Raji (cell line): ENCODE measurements around the gene IRF3.

Experiments
- POLR2A ChIP-seq: IDR thresholded peaks from 2 replicates; pipeline ENCODE4 v1.6.1; 2011; ENCODE audit warnings: low read depth, low read length, control low read depth; ENCODE audit not compliant: insufficient read depth

IRF3 gene

DNA sequence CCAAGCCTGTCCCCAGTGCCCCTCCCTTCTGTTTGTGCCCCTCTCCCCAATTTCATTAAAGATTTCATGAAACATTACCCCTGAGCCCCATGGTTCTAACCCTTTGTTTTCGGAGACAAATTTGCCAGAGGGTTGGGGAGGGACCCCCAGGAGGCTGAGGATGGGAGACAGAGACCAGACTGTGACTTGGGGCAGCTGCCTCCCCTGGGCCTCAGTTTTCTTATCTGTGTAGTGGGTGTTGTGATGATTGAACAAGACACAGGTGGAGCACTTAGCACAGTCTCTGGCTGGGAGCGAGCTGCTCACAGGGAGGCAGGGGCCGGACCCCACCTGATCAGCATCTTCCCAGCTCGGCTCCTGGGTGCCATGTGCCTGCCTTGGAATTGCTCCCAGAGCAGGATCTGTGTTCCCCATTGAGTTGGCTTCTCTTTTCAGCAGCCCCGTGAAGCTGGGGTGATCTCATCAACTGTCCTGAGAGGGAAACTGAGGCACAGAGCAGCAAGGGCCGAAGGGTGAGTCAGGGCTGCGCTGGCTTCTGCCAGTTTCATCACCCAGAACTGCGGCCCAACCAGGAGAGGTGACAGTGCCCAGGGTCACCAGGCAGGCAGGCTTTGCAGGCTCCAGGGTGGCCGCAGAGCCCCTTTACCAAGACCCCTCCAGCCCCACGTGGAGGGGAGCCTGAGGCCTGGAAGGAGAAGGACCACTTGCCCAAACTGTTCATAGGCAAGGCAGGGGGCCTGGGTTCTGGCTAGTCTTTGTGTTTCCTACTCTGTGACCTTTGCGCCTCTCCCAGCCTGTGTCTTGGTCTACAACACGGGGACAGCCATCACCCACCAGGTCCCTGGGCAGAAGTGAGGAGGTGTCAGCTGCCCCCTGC lies 6.9 kb downstream of the IRF3 start:
- TF ChIP-seq POLR2A = no peak

DNA sequence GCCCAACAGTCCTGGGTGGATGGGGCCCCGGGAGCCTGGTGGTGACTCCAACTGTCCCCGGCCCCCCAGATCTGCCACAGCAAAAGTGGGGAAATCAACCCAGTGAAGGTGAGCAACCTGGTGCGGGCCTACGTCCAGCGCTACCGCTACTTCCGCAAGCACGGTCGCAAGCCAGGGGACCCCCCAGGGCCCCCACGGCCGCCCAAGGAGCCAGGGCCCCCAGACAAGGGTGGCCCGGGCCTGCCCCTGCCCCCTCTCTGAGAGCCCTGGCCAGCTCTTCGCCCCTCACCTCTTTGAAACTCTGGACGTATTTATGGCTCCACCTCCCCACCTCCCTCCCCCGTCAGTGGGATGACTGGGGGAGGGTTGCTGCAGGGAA lies 7.5 kb downstream of the IRF3 start:
- no peak for TF ChIP-seq POLR2A

DNA sequence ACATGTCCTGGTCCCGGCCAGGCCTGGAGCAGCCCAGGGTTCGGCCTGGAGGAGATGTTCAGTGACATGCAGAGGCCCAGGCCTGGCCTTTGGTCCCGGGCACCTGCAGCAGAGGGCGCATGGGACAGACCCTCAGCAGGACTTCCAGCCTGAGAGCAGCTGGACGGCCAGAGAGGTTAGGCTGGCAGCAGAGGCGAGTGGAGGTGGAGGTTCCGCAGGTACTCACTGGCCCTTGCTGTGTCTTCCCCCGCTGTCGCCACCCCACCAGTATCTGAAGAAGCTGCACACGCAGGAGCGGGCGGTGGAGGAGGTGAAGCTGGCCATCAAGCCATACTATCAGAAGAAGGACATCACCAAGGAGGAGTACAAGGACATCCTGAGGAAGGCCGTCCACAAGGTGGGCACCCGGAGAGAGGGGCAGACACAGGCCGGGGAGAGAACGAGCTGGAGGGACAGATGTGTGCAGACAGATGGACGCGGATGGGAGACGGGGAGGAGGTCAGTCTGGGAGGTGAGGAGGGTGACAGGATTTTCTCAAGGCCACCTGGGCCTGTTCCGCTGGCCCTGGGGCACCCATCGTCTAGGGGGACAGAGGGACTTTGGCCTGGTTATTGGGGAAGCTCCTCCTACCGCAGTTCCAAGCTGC lies 8.0 kb downstream of the IRF3 start:
- no peak for TF ChIP-seq POLR2A

DNA sequence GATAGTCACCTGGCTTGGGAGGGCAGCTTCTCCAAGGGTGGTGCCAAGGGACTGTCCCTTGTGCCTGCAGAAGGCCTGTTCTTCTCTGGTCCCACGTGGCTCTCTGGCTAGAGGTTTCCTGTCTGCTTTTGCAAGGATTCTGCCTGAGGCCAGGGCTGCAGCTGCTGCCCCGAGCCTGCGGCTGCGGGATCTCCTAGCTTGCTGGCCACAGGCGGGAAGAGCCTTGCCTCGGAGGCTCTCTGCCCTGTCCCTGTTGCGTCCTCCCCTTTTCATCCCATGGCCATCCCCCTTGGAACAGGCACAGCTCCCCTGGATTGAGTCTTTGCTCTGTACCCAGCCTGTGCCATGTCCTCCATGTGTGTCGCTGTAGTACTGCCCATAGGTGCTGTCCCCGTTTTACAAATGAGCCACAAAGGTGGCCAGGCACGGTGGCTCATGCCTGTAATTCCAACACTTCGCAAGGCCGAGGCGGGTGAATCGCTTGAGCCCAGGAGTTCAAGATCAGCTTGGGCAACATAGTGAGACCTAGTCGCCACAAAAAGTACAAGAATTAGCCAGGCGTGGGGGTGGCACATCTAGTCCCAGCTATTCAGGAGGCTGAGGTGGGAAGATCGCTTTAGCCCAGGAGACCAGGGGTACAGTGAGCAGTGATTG lies 9.1 kb downstream of the IRF3 start:
- no peak for TF ChIP-seq POLR2A

DNA sequence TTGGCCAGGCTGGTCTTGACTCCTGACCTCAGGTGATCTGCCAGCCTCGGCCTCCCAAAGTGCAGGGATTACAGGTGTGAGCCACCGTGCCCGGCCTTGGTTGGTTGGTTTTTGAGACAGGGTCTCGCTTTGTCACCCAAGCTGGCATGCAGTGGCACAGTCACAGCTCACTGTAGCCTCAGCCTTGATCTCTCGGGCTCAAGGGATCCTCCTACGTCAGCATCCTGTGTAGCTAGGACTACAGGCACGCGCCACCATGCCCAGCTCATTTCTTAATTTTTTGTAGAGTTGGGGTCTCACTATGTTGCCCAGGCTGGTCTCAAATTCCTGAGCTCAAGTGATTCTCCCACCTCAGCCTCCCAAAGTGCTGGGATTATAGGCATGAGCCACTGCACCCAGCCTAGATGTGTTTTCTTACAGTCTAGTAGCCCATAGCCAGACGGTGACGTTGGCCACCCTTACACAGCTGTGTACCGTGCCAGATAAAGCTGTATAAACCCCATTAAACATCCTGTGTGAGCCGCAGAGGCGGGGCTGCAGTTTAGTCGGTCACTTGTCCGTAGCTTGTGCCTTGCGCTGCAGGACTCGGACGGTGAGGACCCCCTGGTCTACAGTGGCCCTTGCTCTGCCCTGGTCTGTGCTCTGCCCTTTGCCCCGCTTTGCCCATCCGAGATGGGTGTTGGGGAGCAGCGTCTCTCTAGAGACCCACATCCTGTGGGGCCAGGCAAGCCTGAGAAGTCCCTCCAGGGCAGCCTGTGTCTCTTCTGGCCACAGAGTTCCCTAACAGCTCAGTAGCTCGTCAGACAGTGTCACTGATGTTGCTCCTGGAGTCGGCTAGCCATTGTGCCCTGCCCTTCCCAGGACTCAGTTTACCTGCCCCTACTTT lies 9.8 kb downstream of the IRF3 start:
- no peak for TF ChIP-seq POLR2A

DNA sequence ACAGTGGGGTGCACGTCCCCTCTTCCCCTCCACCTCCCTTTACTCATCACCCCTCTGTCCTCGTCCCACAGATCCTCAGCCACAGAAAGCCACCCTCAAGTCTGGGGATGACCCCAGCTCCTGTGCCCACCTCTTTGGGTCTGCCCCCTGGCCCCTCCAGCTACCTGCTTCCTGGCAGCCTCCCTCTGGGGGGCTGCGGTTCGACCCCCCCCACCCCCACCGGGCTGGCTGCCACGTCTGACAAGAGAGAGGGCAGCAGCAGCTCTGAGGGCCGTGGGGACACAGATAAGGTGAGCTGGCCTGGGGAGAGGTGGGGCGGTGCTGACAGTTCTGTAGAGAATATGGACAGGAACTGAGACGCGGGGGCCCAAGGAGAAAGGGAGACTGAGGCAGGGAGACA lies 11.1 kb downstream of the IRF3 start:
- no peak for TF ChIP-seq POLR2A

DNA sequence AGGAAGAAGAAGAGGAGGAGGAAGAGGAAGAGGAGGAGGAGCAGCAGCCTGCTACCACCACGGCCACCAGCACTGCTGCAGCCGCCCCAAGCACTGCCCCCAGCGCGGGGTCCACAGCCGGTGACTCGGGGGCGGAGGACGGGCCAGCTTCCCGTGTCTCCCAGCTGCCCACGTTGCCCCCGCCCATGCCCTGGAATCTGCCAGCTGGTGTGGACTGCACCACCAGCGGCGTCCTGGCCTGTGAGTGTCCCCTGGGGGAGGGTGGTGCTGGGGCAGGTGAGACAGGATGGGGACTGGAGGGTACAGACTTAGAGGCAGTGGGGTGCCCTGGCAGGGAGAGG lies 12.2 kb downstream of the IRF3 start:
- no peak for TF ChIP-seq POLR2A

DNA sequence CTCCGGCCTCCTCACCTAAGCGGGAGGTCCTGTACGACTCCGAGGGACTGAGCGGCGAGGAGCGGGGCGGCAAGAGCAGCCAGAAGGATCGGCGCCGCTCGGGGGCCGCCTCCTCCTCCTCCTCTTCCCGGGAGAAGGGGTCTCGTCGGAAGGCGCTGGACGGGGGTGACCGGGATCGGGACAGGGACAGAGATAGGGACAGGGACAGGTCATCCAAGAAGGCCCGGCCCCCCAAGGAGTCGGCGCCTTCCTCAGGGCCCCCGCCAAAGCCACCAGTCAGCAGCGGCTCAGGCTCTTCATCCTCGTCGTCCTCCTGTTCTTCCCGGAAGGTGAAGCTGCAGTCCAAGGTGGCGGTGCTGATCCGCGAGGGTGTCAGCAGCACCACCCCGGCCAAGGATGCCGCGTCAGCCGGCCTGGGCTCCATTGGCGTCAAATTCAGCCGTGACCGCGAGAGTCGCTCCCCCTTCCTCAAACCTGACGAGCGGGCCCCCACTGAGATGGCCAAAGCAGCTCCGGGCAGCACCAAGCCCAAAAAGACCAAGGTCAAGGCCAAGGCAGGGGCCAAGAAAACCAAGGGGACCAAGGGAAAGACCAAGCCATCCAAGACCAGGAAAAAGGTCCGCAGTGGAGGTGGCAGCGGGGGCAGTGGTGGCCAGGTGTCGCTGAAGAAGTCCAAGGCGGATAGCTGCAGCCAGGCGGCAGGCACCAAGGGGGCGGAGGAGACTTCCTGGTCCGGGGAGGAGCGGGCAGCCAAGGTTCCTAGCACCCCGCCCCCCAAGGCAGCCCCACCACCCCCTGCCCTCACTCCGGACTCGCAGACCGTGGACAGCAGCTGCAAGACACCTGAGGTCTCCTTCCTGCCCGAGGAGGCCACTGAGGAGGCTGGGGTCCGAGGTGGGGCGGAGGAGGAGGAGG lies 12.8 kb downstream of the IRF3 start:
- no peak for TF ChIP-seq POLR2A

DNA sequence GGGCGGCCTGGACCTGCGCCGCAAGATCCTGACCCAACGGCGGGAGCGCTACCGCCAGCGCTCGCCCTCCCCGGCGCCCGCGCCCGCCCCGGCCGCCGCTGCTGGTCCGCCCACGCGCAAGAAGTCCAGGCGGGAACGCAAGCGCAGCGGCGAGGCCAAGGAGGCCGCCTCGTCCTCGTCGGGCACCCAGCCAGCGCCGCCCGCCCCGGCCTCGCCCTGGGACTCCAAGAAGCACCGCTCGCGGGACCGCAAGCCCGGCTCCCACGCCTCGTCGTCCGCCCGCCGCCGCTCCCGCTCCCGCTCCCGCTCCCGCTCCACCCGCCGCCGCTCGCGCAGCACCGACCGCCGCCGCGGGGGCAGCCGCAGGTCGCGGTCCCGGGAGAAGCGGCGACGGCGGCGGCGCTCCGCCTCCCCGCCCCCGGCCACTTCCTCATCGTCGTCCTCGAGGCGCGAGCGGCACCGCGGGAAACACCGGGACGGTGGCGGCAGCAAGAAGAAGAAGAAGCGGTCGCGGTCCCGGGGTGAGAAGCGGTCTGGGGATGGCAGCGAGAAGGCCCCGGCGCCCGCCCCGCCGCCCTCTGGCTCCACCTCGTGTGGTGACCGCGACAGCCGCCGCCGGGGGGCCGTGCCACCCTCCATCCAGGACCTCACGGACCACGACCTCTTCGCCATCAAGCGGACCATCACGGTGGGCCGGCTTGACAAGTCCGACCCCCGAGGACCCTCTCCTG lies 13.7 kb downstream of the IRF3 start:
- TF ChIP-seq POLR2A = no peak

DNA sequence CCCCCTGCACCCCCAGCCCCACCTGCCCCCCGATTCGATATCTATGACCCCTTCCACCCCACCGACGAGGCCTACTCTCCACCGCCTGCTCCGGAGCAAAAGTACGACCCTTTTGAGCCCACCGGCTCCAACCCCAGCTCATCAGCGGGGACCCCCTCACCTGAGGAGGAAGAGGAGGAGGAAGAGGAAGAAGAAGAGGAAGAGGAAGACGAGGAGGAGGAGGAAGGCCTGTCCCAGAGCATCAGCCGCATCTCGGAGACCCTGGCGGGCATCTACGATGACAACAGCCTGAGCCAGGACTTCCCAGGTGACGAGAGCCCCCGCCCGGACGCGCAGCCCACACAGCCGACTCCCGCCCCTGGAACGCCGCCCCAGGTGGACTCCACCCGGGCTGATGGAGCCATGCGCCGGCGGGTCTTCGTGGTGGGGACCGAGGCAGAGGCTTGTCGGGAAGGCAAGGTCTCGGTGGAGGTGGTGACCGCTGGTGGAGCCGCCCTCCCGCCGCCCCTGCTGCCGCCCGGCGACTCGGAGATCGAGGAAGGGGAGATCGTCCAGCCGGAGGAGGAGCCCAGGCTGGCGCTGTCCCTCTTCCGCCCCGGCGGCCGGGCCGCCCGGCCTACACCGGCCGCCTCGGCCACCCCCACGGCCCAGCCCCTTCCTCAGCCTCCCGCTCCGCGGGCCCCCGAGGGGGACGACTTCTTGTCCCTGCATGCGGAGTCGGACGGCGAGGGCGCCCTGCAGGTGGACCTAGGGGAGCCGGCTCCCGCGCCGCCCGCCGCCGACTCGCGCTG lies 14.4 kb downstream of the IRF3 start:
- no peak for TF ChIP-seq POLR2A

DNA sequence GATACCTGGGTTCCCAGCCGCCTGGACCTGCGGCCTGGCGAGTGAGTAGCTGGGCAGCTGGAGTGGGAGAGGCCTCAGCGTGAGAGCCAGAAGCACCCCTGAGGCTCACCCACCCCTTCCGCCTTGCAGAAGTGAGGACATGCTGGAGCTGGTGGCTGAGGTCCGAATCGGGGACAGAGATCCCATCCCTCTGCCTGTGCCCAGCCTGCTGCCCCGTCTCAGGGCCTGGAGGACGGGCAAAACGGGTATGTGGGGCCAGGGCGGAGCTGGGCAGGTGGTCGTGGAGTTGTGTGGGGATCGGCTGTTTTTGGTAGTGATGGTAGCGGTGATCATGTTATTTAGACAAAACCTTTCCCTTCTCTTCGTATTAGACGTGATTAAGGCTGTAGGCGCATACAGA lies 19.1 kb downstream of the IRF3 start:
- TF ChIP-seq POLR2A = no peak

DNA sequence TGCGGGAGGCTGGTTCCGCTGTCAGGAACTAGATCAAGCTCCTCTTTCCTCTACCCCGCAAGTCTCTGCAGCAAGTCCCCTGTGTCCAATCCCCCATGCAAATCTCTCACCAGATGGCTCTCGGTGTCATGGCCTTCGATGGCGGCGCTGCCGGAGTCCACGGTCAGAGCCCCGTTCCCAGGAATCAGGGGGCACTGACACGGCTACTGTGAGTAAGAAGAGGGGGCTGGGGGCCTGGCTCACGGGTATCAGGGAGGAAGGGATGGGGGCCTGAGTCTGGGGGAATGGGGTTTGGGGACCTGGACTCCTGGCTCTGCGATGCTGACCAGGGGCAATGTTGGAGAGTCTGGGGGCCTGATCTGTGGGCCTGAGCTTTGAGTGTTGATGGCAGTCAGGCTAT lies 19.7 kb downstream of the IRF3 start:
- no peak for TF ChIP-seq POLR2A

DNA sequence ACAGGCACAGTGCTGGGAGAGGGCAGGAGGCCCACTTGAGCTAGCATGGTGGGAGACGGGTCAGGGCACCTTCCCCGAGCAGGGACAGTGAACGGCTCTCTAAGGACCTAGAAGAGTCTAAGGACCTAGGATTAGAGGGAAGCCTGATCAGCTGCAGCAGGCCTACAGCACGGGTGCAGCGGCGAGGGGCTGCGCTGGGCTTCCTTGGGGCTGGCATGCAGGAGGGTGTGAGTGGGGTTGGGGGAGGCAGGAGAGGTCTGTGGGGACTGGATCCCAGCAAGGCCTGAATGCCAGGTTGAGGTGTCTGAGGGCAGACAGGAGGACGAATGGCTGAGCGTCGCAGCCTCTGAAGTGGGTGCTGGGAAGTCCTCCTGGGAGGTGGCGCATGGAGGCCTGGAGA lies 20.1 kb downstream of the IRF3 start:
- TF ChIP-seq POLR2A = no peak
